Measurements from ENCODE around the gene IL6R. TPM values are rescaled to one million over a fixed set of nuclear protein-coding genes. Genes with fewer than 3 reads are reported as not detected.
A peak's percentile ranks its signal among the peaks of the same experiment; 100 is the strongest.

Gene IL6R
- total RNA-seq, 3 donors from 2014 or later: 31.8 to 43.9 (median 42.5) TPM

DNA sequence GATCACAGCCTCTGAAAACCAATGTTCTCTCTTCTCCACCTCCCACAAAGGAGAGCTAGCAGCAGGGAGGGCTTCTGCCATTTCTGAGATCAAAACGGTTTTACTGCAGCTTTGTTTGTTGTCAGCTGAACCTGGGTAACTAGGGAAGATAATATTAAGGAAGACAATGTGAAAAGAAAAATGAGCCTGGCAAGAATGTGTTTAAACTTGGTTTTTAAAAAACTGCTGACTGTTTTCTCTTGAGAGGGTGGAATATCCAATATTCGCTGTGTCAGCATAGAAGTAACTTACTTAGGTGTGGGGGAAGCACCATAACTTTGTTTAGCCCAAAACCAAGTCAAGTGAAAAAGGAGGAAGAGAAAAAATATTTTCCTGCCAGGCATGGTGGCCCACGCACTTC lies 61.1 kb downstream of the IL6R start:
- no peak overlapping the region for H3K4me3 ChIP-seq
- DNase-seq (no peak), ATAC-seq (no peak)
- TF ChIP-seq, protein P1, sequence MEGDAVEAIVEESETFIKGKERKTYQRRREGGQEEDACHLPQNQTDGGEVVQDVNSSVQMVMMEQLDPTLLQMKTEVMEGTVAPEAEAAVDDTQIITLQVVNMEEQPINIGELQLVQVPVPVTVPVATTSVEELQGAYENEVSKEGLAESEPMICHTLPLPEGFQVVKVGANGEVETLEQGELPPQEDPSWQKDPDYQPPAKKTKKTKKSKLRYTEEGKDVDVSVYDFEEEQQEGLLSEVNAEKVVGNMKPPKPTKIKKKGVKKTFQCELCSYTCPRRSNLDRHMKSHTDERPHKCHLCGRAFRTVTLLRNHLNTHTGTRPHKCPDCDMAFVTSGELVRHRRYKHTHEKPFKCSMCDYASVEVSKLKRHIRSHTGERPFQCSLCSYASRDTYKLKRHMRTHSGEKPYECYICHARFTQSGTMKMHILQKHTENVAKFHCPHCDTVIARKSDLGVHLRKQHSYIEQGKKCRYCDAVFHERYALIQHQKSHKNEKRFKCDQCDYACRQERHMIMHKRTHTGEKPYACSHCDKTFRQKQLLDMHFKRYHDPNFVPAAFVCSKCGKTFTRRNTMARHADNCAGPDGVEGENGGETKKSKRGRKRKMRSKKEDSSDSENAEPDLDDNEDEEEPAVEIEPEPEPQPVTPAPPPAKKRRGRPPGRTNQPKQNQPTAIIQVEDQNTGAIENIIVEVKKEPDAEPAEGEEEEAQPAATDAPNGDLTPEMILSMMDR (IDR thresholded peaks at IDR 0.05): no peak
- intact Hi-C loops (cut with DNase I, micrococcal nuclease): loop anchor here in 1 of 2 donors (10.0 kb wide), 1 partner anchor 61 kb away; the partner anchor contains the start of gene IL6R
- no peaks in the 10 kb centered on the region for H3K36me3 ChIP-seq (ENCODE audit: low read depth)
- H3K4me1 ChIP-seq (ENCODE audit: low read depth): peaks cover 17% of the 10 kb centered on the region
- H3K9me3 ChIP-seq: no peaks in the 10 kb centered on the region

- ATAC-seq: no peak
- TF ChIP-seq, protein P1 (IDR thresholded peaks at IDR 0.05): no peak
- H3K4me3 ChIP-seq: no peak overlapping the region
- H3K36me3 ChIP-seq (ENCODE audit: low read depth): no peaks in the 10 kb centered on the region
- no peak for DNase-seq
- intact Hi-C loops (cut with DNase I, micrococcal nuclease): loop anchor here in 1 of 2 donors (10.0 kb wide), 1 partner anchor 62 kb away; the partner anchor contains the start of gene IL6R
- H3K4me1 ChIP-seq (ENCODE audit: low read depth): peaks cover 20% of the 10 kb centered on the region
- H3K9me3 ChIP-seq: no peaks in the 10 kb centered on the region
Measured at GRCh38 chr1:154466921-154467417, 61.8 kb downstream of the IL6R start.

GRCh38 chr1:154467434-154468102 lies 62.4 kb downstream of the IL6R start:
- ATAC-seq: no peak
- H3K36me3 ChIP-seq (ENCODE audit: low read depth): no peaks in the 10 kb centered on the region
- no peak overlapping the region for H3K4me3 ChIP-seq
- intact Hi-C loops (cut with DNase I, micrococcal nuclease): loop anchor here in 1 of 2 donors (10.0 kb wide), 1 partner anchor 63 kb away; the partner anchor contains the start of gene IL6R
- peaks cover 20% of the 10 kb centered on the region for H3K4me1 ChIP-seq (ENCODE audit: low read depth)
- DNase-seq: no peak
- TF ChIP-seq, protein P1 (IDR thresholded peaks at IDR 0.05): no peak
- H3K9me3 ChIP-seq: no peaks in the 10 kb centered on the region

DNA sequence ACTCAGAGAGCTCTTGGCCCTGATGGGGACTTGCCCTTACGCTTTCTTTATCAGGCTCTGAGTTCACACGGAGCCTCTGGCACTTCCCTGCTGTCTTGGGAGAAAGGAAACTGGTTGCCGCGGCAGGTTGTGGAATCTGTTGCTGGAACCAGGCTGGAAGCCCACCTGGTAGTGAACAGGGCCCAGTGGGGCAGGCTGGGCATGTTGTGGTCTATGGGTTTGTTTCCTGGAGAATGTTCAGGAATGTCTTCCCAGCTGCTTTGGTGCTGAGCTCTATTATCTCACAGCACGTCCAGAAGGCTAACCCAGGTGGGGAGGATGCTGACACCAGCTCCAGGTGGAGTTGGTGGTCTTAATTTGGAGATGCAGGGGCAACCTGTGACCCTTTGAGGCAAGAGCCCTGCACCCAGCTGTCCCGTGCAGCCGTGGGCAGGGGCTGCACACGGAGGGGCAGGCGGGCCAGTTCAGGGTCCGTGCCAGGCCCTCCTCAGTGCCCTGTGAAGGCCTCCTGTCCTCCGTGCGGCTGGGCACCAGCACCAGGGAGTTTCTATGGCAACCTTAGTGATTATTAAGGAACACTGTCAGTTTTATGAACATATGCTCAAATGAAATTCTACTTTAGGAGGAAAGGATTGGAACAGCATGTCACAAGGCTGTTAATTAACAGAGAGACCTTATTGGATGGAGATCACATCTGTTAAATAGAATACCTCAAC lies 63.5 kb downstream of the IL6R start:
- DNase-seq: no peak
- no peaks in the 10 kb centered on the region for H3K9me3 ChIP-seq
- TF ChIP-seq, protein P1 (IDR thresholded peaks at IDR 0.05): no peak

DNA sequence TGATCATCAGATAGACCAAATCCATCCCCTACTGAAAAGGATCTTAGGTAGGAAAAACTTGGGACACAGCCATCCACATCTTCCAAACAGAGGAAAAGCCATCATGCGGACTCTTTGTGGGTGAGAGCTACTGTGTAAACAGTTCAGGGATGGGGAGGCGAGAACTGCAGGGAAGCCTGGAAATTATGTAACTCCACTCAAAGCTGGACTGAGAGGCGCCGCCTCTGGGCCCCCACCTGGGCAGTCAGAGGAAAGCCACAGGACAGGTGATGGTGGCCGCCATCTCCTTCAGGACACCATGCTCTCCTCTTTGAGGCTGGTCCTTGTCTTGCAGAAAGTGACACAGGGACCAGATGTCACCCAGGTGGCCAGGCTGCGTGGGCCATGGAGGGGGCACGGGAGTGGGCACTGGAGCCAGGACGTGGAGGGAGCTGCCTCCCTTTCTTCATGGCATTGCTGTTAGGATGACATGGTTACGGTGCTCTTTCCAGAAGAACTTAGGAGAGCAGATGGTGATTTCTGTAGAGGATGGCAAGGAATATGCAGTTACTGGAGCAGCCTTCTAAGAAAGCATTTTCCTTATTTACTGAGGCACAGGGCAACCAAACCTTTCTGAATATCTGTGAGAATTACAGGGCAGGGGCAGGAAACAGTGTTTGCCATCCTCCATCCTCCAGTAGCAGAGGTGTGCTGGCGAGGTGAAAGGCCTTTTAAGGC lies 64.9 kb downstream of the IL6R start:
- peak; percentile 21 for ATAC-seq
- H3K4me1 ChIP-seq (ENCODE audit: low read depth): peaks cover 20% of the 10 kb centered on the region
- H3K36me3 ChIP-seq (ENCODE audit: low read depth): no peaks in the 10 kb centered on the region
- H3K9me3 ChIP-seq: no peaks in the 10 kb centered on the region
- intact Hi-C loops (cut with DNase I, micrococcal nuclease): loop anchor here in 1 of 2 donors (10.0 kb wide), 1 partner anchor 65 kb away; the partner anchor contains the start of gene IL6R
- no peak overlapping the region for H3K4me3 ChIP-seq
- TF ChIP-seq, protein P1 (IDR thresholded peaks at IDR 0.05): no peak
- DNase-seq: peak in 1 of 3 donors; percentile 38

More for the DNA sequence above, 63.5 kb downstream of the IL6R start:
- Histone ChIP-seq H3K4me1 (ENCODE audit: low read depth) (peaks cover 20% of the 10 kb centered on the region), H3K36me3 (ENCODE audit: low read depth) (no peaks in the 10 kb centered on the region), H3K4me3 (no peak overlapping the region)
- intact Hi-C loops (cut with DNase I, micrococcal nuclease): loop anchor here in 1 of 2 donors (10.0 kb wide), 1 partner anchor 64 kb away; the partner anchor contains the start of gene IL6R
- ATAC-seq: no peak
